MM.1S (cell line): ENCODE data around the gene RHOBTB1.

Experiments
- CTCF ChIP-seq: fragments of 300-600 bp; sonication (generic); IDR thresholded peaks from 2 replicates; pipeline ENCODE4 v1.5.1; 2016; ENCODE audit warnings: antibody characterized with exemption, low read length, mixed read lengths
- EZH2 ChIP-seq: fragments of 300-600 bp; sonication (generic); optimal IDR thresholded peaks from 2 replicates; pipeline ENCODE3; 2017; ENCODE audit warnings: low read depth, mild to moderate bottlenecking, antibody characterized with exemption, low read length, mixed read lengths

DNA sequence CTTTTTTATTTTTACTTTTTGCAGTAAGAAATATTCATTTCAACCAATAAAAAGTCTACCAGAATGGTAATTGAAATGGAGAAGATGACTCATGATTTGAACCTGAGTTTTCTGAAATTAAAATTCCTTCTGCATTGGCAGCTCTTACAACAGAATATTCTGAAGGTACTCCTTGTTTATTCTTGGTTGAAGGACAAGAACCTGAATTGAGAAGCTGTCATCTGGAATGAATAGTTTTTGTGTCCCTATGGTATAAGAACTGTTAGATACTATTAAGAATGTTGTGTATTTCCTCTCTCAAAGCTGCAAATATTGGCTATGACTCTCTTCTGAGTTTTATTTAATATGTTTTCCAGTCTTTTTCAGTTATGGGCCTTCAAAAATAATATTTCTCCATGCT is 109.6 kb downstream of the RHOBTB1 start:
- TF ChIP-seq CTCF: no peak
- TF ChIP-seq EZH2: no peak
